BE2C (cell line): Measurements from ENCODE around the gene VIT.

Experiments
- DNase-seq: peaks from one replicate; pipeline ENCODE4 v3.0.0-alpha.2; 2020
- H3K27me3 ChIP-seq: fragments of 250-450 bp; sonication (Bioruptor Pico); 2 replicates; pipeline ENCODE4 v1.5.1; 2020; ENCODE audit warnings: mild to moderate bottlenecking
- H3K36me3 ChIP-seq: fragments of 250-450 bp; sonication (Bioruptor Pico); 2 replicates; pipeline ENCODE4 v1.5.1; 2020; ENCODE audit warnings: mild to moderate bottlenecking
- H3K4me1 ChIP-seq: fragments of 250-450 bp; sonication (Bioruptor Pico); 2 replicates; pipeline ENCODE4 v1.5.1; 2020
- H3K4me3 ChIP-seq: 2 replicates; pipeline ENCODE4 v1.5.1; 2011; ENCODE audit warnings: low read depth, low read length
- H3K9me3 ChIP-seq: fragments of 250-450 bp; sonication (Bioruptor Pico); 2 replicates; pipeline ENCODE4 v1.5.1; 2020
- TF ChIP-seq, protein P1 (sequence below): IDR thresholded peaks from 2 replicates; pipeline ENCODE4 v1.5.1; 2012; ENCODE audit warnings: mild to moderate bottlenecking, low read depth, low read length

VIT gene

DNA sequence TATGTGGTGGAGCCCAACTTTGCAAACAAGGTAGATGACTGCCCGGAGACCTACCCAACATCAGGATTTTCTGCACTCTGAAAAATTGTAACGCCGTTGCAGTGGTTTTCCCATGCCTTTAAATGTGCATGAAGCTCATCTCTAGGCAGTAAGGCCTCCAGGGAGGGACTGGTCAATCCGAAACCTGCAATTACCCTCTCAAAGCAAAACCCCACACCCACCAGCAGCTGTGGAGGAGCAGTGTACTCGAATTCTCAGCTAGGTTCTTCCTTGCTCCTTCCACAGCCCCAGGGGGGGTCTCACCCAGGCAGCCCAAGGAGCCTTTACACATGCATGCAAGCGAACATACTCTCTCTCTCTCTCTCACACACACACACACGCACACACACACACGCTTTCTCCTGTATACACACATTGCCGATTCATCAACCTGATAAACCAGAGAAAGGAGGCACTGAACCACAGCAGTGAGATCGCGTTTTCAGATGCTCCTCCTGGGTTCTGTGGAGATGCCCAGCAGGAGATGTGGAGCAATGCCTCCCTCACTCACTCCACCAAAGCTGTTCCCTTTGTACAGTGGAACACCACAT, 109.2 kb downstream of the VIT start:
- TF ChIP-seq, protein P1, sequence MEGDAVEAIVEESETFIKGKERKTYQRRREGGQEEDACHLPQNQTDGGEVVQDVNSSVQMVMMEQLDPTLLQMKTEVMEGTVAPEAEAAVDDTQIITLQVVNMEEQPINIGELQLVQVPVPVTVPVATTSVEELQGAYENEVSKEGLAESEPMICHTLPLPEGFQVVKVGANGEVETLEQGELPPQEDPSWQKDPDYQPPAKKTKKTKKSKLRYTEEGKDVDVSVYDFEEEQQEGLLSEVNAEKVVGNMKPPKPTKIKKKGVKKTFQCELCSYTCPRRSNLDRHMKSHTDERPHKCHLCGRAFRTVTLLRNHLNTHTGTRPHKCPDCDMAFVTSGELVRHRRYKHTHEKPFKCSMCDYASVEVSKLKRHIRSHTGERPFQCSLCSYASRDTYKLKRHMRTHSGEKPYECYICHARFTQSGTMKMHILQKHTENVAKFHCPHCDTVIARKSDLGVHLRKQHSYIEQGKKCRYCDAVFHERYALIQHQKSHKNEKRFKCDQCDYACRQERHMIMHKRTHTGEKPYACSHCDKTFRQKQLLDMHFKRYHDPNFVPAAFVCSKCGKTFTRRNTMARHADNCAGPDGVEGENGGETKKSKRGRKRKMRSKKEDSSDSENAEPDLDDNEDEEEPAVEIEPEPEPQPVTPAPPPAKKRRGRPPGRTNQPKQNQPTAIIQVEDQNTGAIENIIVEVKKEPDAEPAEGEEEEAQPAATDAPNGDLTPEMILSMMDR, result no peak
- no peak overlapping the region for H3K4me3 ChIP-seq

DNA sequence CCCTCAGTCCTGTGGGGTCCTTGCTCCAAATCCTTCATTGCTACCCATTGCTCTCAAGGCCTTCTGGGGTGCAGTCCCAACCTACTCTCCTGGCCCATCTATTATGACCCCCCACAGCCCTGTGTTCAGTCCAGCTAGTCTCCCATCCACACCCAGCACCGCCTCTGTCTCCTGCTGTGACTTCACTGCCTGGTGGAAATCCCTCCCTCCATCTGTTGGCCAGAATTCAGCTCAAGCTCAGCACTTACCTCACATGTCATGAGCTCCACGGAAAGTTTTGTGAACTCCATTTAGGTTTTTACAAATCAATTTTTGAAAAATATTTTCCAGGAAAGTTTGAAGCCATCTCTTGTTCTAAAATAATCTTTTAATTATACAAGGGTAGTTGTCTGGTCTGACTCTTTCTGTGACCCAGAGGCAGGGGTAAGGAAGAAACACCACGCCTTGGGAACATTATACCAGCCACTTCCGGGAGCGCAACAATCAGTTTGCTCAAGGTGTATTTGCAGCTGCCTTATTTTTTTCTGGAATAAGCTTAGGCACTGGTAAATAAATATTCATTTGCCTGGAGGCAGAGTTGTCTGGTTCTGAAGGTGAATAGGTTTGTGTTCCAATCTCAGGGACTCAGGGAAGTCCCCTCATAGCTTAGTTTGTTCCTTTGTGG, 110.8 kb downstream of the VIT start:
- DNase-seq, result no peak
- Histone ChIP-seq H3K27me3 (no peaks in the 10 kb centered on the region), H3K4me1 (no peaks in the 10 kb centered on the region), H3K9me3 (no peaks in the 10 kb centered on the region), H3K36me3 (no peaks in the 10 kb centered on the region), H3K4me3 (no peak overlapping the region)
- TF ChIP-seq, protein P1, result no peak

More for the DNA sequence above, 109.2 kb downstream of the VIT start:
- Histone ChIP-seq H3K4me1 (no peaks in the 10 kb centered on the region), H3K9me3 (no peaks in the 10 kb centered on the region), H3K27me3 (no peaks in the 10 kb centered on the region; the same call in 1 of the 2 replicates), H3K36me3 (no peaks in the 10 kb centered on the region)
- DNase-seq, result no peak

DNA sequence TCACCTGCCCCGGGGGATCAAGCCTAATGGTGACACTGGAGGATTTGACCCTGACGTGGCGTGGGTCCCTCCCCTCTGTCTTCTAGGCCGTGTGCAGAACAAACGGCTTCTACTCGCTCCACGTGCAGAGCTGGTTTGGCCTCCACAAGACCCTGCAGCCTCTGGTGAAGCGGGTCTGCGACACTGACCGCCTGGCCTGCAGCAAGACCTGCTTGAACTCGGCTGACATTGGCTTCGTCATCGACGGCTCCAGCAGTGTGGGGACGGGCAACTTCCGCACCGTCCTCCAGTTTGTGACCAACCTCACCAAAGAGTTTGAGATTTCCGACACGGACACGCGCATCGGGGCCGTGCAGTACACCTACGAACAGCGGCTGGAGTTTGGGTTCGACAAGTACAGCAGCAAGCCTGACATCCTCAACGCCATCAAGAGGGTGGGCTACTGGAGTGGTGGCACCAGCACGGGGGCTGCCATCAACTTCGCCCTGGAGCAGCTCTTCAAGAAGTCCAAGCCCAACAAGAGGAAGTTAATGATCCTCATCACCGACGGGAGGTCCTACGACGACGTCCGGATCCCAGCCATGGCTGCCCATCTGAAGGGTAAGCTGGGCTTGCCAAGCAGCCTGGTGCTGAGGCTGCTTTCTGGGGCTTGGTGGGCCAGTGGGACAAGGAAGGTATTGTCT, 112.0 kb downstream of the VIT start:
- H3K9me3 ChIP-seq, result no peaks in the 10 kb centered on the region
- H3K4me1 ChIP-seq, result no peaks in the 10 kb centered on the region
- no peaks in the 10 kb centered on the region for H3K27me3 ChIP-seq
- no peaks in the 10 kb centered on the region for H3K36me3 ChIP-seq
- DNase-seq, result no peak
- no peak overlapping the region for H3K4me3 ChIP-seq
- TF ChIP-seq, protein P1, result no peak

DNA sequence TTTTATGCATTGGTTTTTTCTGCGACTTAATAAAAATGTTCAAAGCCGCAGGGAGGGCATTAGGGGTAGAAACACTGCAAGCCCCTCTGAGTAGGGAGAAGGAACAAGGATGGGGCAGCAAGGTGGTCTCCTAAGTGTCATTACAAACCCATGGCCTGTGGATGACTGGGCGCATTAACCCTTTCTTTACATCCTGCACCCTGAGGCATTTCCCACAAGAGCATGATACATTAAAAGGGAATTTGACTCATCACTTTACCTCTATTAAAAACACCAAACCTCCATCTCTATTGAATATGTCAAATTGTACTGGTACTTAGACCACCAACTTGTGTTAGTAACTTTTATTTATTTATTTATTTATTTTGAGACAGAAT, 112.5 kb downstream of the VIT start:
- TF ChIP-seq, protein P1, result no peak
- H3K27me3 ChIP-seq, result no peaks in the 10 kb centered on the region
- H3K4me3 ChIP-seq, result no peak overlapping the region
- H3K9me3 ChIP-seq, result no peaks in the 10 kb centered on the region
- H3K36me3 ChIP-seq, result no peaks in the 10 kb centered on the region
- H3K4me1 ChIP-seq, result no peaks in the 10 kb centered on the region
- no peak for DNase-seq

DNA sequence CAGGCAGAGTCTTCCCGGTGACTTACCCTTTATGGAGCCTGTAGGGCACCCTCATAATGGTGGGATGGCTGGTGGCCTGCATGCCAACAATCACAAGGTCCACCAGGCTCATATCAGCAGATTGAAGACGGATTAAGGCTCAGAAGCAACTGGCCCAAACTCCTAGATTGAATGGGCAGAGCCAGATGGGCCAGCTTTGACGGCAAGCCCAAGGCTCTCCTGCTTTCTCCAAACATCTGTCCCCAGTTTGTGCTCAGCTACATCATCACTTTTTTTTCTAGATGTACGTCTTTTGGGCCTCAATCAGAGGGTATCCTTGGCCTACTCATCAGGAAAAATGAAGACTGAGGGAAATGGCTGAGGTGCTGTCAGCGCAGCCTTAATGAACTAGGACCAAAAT, 114.6 kb downstream of the VIT start:
- H3K4me3 ChIP-seq, result no peak overlapping the region
- TF ChIP-seq, protein P1, result no peak

DNA sequence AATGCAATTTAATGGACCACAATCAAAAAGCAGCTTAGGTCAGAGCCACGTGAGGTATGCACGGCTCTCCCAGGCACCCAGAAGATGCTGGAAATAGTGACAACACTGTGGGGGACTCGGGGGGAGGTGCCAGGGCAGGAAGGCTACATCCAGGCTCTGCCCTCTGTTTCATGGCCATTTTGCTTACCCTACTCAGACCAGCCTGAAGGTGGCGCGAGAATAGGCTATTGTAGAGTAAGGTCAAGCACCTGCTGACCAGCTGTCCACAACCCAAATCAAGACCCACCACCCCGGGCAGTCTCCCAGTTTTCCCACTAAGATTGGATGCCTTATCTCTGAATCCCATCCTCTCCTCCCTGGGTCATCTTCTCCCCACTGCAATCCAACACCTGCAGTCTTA, 115.7 kb downstream of the VIT start:
- no peaks in the 10 kb centered on the region for H3K36me3 ChIP-seq
- TF ChIP-seq, protein P1, result peak; percentile 34; the same call in 1 of the 2 replicates
- no peaks in the 10 kb centered on the region for H3K4me1 ChIP-seq
- H3K4me3 ChIP-seq, result no peak overlapping the region
- no peaks in the 10 kb centered on the region for H3K9me3 ChIP-seq
- no peak for DNase-seq
- no peaks in the 10 kb centered on the region for H3K27me3 ChIP-seq

More for the DNA sequence above, 114.6 kb downstream of the VIT start:
- no peaks in the 10 kb centered on the region for H3K27me3 ChIP-seq
- no peak for DNase-seq
- H3K9me3 ChIP-seq, result no peaks in the 10 kb centered on the region
- no peaks in the 10 kb centered on the region for H3K4me1 ChIP-seq
- no peaks in the 10 kb centered on the region for H3K36me3 ChIP-seq
